Thyroid gland (tissue), 4 donors: ENCODE data around the gene RASSF1. TPM values are rescaled to one million over a fixed set of nuclear protein-coding genes. Genes with fewer than 3 reads are reported as not detected.

Source experiments
- DNase-seq, 2 donors: peaks; one replicate each; pipeline ENCODE4 v3.0.0-alpha.2; 2019
- H3K27ac ChIP-seq, 3 donors: fragments of 200-600 bp; sonication (generic); 1 replicate in 2 of 3; 2 replicates in 1 of 3; pipeline ENCODE4 v1.5.1; 2016 to 2019; ENCODE audit warnings: mild to moderate bottlenecking in 1 of 3, moderate library complexity in 1 of 3
- H3K27me3 ChIP-seq: fragments of 200-600 bp; sonication (generic); one replicate; pipeline ENCODE4 v1.5.1; 2019
- H3K36me3 ChIP-seq, 2 donors: fragments of 200-600 bp; sonication (generic); one replicate each; pipeline ENCODE4 v1.5.1; 2016 to 2019
- H3K4me1 ChIP-seq, 2 donors: fragments of 200-600 bp; sonication (generic); one replicate each; pipeline ENCODE4 v1.5.1; 2017 to 2019
- H3K4me3 ChIP-seq, 3 donors: fragments of 200-600 bp; sonication (generic); replicated peaks in 1 of 3; 1 replicate in 2 of 3; 2 replicates in 1 of 3; pipeline ENCODE4 v1.5.1; 2016; ENCODE audit warnings: mild to moderate bottlenecking in 1 of 3
- H3K9me3 ChIP-seq: fragments of 200-600 bp; sonication (generic); one replicate; pipeline ENCODE4 v1.5.1; 2017
- CTCF ChIP-seq, 6 experiments: fragments of 200-600 bp in 3 of 6; fragments of 450-650 bp in 3 of 6; sonication (generic) in 3 of 6; IDR thresholded peaks; one replicate each; pipeline ENCODE4 v1.5.1; 2016 to 2019; ENCODE audit warnings: antibody characterized with exemption in 6 of 6, mild to moderate bottlenecking in 2 of 6, inconsistent platforms in 1 of 6, moderate library complexity in 1 of 6
- POLR2A ChIP-seq, 2 donors: fragments of 450-650 bp; IDR thresholded peaks; one replicate each; pipeline ENCODE4 v1.6.1; 2017; ENCODE audit warnings: antibody characterized with exemption in 2 of 2, mild to moderate bottlenecking in 2 of 2, moderate library complexity in 1 of 2
- WGBS, 2 donors: methylation state at CpG; one replicate each; pipeline ENCODE4 v1.1.5; 2017; 5-methylcytosine and 5-hydroxymethylcytosine counted together
- intact Hi-C: fragments of 100-400 bp; cut with DNase I; formaldehyde crosslinking; loops from one replicate; pipeline ENCODE4 v1.15.1; 2023
- total RNA-seq, 4 donors: library from RNA; depleted of rRNA; stranded (reverse); fragments of >200 nt; gene quantifications; one replicate each; pipeline ENCODE4 v1.2.3, GENCODE V29; 2016

Gene RASSF1
- total RNA-seq, 4 donors from 2014 or later = 18.9 to 42.6 (median 24.8) TPM

GRCh38 chr3:50337175-50337861 is 3.3 kb downstream of the RASSF1 start:
- peaks cover 36 to 61% of the 10 kb centered on the region in 2 donors for H3K4me1 ChIP-seq
- H3K36me3 ChIP-seq = no peaks in the 10 kb centered on the region
- DNase-seq = peak; percentile 100
- TF ChIP-seq POLR2A (IDR thresholded peaks at IDR 0.05) = peak; percentile 62 to 91
- TF ChIP-seq CTCF (IDR thresholded peaks at IDR 0.05) = no peak
- H3K9me3 ChIP-seq = no peaks in the 10 kb centered on the region
- intact Hi-C loops = no loop called here
- peak overlapping the region; percentile 91 to 96 (median 91) for H3K27ac ChIP-seq
- no peaks in the 10 kb centered on the region for H3K27me3 ChIP-seq
- WGBS, 2 donors = 0% methylated on average over 2 to 6 of the region's 79 CpGs
- H3K4me3 ChIP-seq = peak overlapping the region; percentile 49 to 79 (median 78)

- Histone ChIP-seq H3K36me3 (peaks cover 2 to 3% of the 10 kb centered on the region in 2 donors), H3K27me3 (no peaks in the 10 kb centered on the region), H3K4me1 (peaks cover 36 to 62% of the 10 kb centered on the region in 2 donors), H3K9me3 (no peaks in the 10 kb centered on the region), H3K27ac (peak overlapping the region; percentile 83 to 96 (median 91)), H3K4me3 (peak overlapping the region; percentile 49 to 79 (median 78))
- WGBS, 2 donors = 0 to 3% methylated on average over 8 to 9 of the region's 31 CpGs
- DNase-seq = no peak
- TF ChIP-seq POLR2A (IDR thresholded peaks at IDR 0.05) = no peak
- peak in 1 of 6 experiments; percentile 12 for TF ChIP-seq CTCF (IDR thresholded peaks at IDR 0.05)
- intact Hi-C loops = no loop called here
Measured at GRCh38 chr3:50336452-50337174, 4.0 kb downstream of the RASSF1 start.

GRCh38 chr3:50334339-50335075 is 6.1 kb downstream of the RASSF1 start:
- intact Hi-C loops = no loop called here

GRCh38 chr3:50333744-50334328 is 6.8 kb downstream of the RASSF1 start:
- peaks cover 25 to 28% of the 10 kb centered on the region in 2 donors for H3K36me3 ChIP-seq
- no peaks in the 10 kb centered on the region for H3K9me3 ChIP-seq
- TF ChIP-seq POLR2A (IDR thresholded peaks at IDR 0.05) (no peak), CTCF (IDR thresholded peaks at IDR 0.05) (no peak)
- H3K27ac ChIP-seq = peak overlapping the region; percentile 83 to 96 (median 91)
- peaks cover 36 to 54% of the 10 kb centered on the region in 2 donors for H3K4me1 ChIP-seq
- DNase-seq = no peak
- H3K27me3 ChIP-seq = no peaks in the 10 kb centered on the region
- intact Hi-C loops = no loop called here
- no peak overlapping the region for H3K4me3 ChIP-seq
- 79 to 83% methylated on average over 10 to 11 of the region's 12 CpGs for WGBS, 2 donors

More at GRCh38 chr3:50334339-50335075, 6.1 kb downstream of the RASSF1 start:
- 54 to 60% methylated on average over 5 of the region's 5 CpGs for WGBS, 2 donors
- no peak for TF ChIP-seq CTCF (IDR thresholded peaks at IDR 0.05)
- no peak for TF ChIP-seq POLR2A (IDR thresholded peaks at IDR 0.05)
- Histone ChIP-seq H3K27me3 (no peaks in the 10 kb centered on the region), H3K36me3 (peaks cover 24% of the 10 kb centered on the region in 2 donors), H3K4me3 (no peak overlapping the region), H3K4me1 (peaks cover 36 to 57% of the 10 kb centered on the region in 2 donors), H3K27ac (peak overlapping the region; percentile 83 to 96 (median 91)), H3K9me3 (no peaks in the 10 kb centered on the region)
- DNase-seq = no peak
